Measurements from ENCODE around the gene KCNA2. TPM values are rescaled to one million over a fixed set of nuclear protein-coding genes. Genes with fewer than 3 reads are reported as not detected.
A peak's percentile ranks its signal among the peaks of the same experiment; 100 is the strongest.

KCNA2 gene
- total and polyA plus RNA-seq, 4 donors, result 0.02 to 0.68 (median 0.15) TPM

- no peak for ATAC-seq (ENCODE audit: insufficient read depth, low FRiP score)
- DNase-seq, result peak in 1 of 3 donors; percentile 1
- Histone ChIP-seq H3K27me3 (ENCODE audit: control insufficient read depth in 3 of 3, insufficient read depth in 3 of 3, low read length in 2 of 3) (peaks cover 3 to 21% (median 5%) of the 10 kb centered on the region in 3 donors), H3K27ac (ENCODE audit: low read depth in 1 of 2, low read length in 1 of 2) (no peak overlapping the region), H3K4me1 (ENCODE audit: control insufficient read depth in 5 of 5, insufficient read depth in 5 of 5, low read length in 5 of 5) (no peaks in the 10 kb centered on the region), H3K9ac (ENCODE audit: insufficient read depth in 1 of 2, low read length in 2 of 2) (no peak overlapping the region), H3K9me3 (ENCODE audit: control insufficient read depth in 4 of 4, insufficient read depth in 3 of 4, low read length in 3 of 4) (peaks cover 0 to 3% (median 0%) of the 10 kb centered on the region in 4 donors), H3K36me3 (ENCODE audit: control insufficient read depth in 4 of 4, insufficient read depth in 4 of 4, low read length in 4 of 4) (no peaks in the 10 kb centered on the region), H3K4me3 (no peak overlapping the region)
- 63 to 66% methylated on average over 4 of the region's 4 CpGs for WGBS, 2 donors
- no peak for TF ChIP-seq CTCF (IDR thresholded peaks at IDR 0.05; ENCODE audit: control extremely low read depth, extremely low read depth)
Observed at GRCh38 chr1:110548381-110548780, 57.8 kb downstream of the KCNA2 start.

DNA sequence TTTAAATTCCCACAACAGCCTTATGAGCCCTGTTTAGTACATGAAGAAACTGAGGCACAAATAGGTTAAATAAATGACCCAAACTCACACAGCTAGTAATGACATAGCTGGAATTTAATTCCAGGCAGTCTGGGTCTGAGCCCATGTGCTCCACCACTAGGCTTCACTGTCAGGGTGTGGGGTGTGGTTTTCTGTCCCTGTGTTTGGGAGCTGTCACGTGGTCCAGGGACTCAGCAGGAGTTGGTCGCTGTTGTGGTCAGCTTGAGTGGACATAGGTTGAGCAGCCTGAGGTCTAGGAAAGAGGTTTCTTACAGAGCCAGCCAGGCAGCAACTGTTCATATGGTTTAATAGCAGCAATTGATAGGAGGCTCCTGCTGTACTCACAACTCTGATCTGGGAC is 59.1 kb downstream of the KCNA2 start:
- Histone ChIP-seq H3K4me1 (ENCODE audit: control insufficient read depth in 5 of 5, insufficient read depth in 5 of 5, low read length in 5 of 5) (no peaks in the 10 kb centered on the region), H3K27ac (ENCODE audit: low read depth in 1 of 2, low read length in 1 of 2) (no peak overlapping the region), H3K36me3 (ENCODE audit: control insufficient read depth in 4 of 4, insufficient read depth in 4 of 4, low read length in 4 of 4) (no peaks in the 10 kb centered on the region), H3K27me3 (ENCODE audit: control insufficient read depth in 3 of 3, insufficient read depth in 3 of 3, low read length in 2 of 3) (peaks cover 0 to 11% (median 4%) of the 10 kb centered on the region in 3 donors), H3K4me3 (no peak overlapping the region), H3K9me3 (ENCODE audit: control insufficient read depth in 4 of 4, insufficient read depth in 3 of 4, low read length in 3 of 4) (peaks cover 0 to 3% (median 0%) of the 10 kb centered on the region in 4 donors), H3K9ac (ENCODE audit: insufficient read depth in 1 of 2, low read length in 2 of 2) (no peak overlapping the region)
- DNase-seq, result no peak
- no peak for TF ChIP-seq CTCF (IDR thresholded peaks at IDR 0.05; ENCODE audit: control extremely low read depth, extremely low read depth)
- 60 to 65% methylated on average over 2 of the region's 2 CpGs for WGBS, 2 donors
- no peak for ATAC-seq (ENCODE audit: insufficient read depth, low FRiP score)

DNA sequence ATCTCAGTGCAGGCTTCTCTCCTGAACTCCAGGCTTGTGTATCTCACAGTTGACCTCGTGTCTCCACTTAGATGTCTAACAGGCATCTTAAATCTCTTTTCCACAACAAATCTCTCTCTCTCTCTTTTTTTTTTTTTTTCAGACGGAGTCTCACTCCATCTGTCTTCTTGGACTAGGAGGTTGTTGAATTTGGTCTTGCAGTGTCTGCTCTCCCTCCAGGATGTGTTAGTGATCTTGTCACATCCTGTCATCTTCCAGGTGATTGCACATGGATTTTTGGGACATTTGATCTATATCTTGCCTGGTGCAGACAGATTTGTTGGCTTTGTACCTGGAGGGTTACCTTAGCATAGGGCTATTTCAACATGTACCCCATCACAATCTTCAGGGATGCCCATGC is 60.7 kb downstream of the KCNA2 start:
- DNase-seq, result no peak
- no peaks in the 10 kb centered on the region for H3K4me1 ChIP-seq (ENCODE audit: control insufficient read depth in 5 of 5, insufficient read depth in 5 of 5, low read length in 5 of 5)
- H3K4me3 ChIP-seq, result no peak overlapping the region
- H3K27me3 ChIP-seq (ENCODE audit: control insufficient read depth in 3 of 3, insufficient read depth in 3 of 3, low read length in 2 of 3), result peaks cover 0 to 9% (median 4%) of the 10 kb centered on the region in 3 donors
- ATAC-seq (ENCODE audit: insufficient read depth, low FRiP score), result no peak
- H3K36me3 ChIP-seq (ENCODE audit: control insufficient read depth in 4 of 4, insufficient read depth in 4 of 4, low read length in 4 of 4), result no peaks in the 10 kb centered on the region
- no peak overlapping the region for H3K27ac ChIP-seq (ENCODE audit: low read depth in 1 of 2, low read length in 1 of 2)
- H3K9ac ChIP-seq (ENCODE audit: insufficient read depth in 1 of 2, low read length in 2 of 2), result no peak overlapping the region
- peaks cover 0 to 3% (median 0%) of the 10 kb centered on the region in 4 donors for H3K9me3 ChIP-seq (ENCODE audit: control insufficient read depth in 4 of 4, insufficient read depth in 3 of 4, low read length in 3 of 4)
- TF ChIP-seq CTCF (IDR thresholded peaks at IDR 0.05; ENCODE audit: control extremely low read depth, extremely low read depth), result no peak
- 51 to 73% methylated on average over 2 of the region's 2 CpGs for WGBS, 2 donors

DNA sequence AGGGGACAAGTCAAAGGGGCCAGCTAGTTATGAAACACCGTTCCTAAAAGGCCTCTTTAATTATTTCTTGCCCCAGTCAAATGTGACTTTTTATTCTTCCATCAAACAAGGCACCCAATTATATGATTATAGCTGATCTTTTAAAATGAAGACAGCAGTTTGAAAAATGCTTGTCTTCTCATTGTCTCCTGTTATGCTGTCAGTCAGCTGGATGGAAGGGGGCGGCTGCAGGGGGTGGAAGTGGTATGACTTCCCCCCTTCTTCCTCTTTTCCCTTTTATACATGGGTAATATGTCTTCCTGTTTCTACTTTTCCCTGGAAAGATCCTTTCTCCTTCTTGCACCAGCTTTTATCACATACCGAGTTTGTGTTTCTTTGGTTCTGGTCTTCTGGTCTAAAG is 61.4 kb downstream of the KCNA2 start:
- DNase-seq (no peak), ATAC-seq (ENCODE audit: insufficient read depth, low FRiP score) (no peak)
- no peak overlapping the region for H3K9ac ChIP-seq (ENCODE audit: insufficient read depth in 1 of 2, low read length in 2 of 2)
- H3K27ac ChIP-seq (ENCODE audit: low read depth in 1 of 2, low read length in 1 of 2), result no peak overlapping the region
- H3K9me3 ChIP-seq (ENCODE audit: control insufficient read depth in 4 of 4, insufficient read depth in 3 of 4, low read length in 3 of 4), result peaks cover 0 to 3% (median 0%) of the 10 kb centered on the region in 4 donors
- H3K27me3 ChIP-seq (ENCODE audit: control insufficient read depth in 3 of 3, insufficient read depth in 3 of 3, low read length in 2 of 3), result peaks cover 0 to 5% (median 4%) of the 10 kb centered on the region in 3 donors
- no peaks in the 10 kb centered on the region for H3K4me1 ChIP-seq (ENCODE audit: control insufficient read depth in 5 of 5, insufficient read depth in 5 of 5, low read length in 5 of 5)
- WGBS, 2 donors, result 61 to 69% methylated on average over 3 of the region's 3 CpGs
- no peaks in the 10 kb centered on the region for H3K36me3 ChIP-seq (ENCODE audit: control insufficient read depth in 4 of 4, insufficient read depth in 4 of 4, low read length in 4 of 4)
- TF ChIP-seq CTCF (IDR thresholded peaks at IDR 0.05; ENCODE audit: control extremely low read depth, extremely low read depth), result no peak
- H3K4me3 ChIP-seq, result no peak overlapping the region
